Fibroblast of lung (primary cell): ENCODE data around the gene ABLIM2.

Experiments used
- EZH2 ChIP-seq: IDR thresholded peaks from 2 replicates; pipeline ENCODE4 v1.5.1; 2012; ENCODE audit warnings: low read length, control low read depth, mild to moderate bottlenecking; ENCODE audit errors: missing control alignments
- TF ChIP-seq, protein P1 (sequence below), 2 donors: IDR thresholded peaks in 1 of 2; conservative IDR thresholded peaks in 1 of 2; 1 replicate in 1 of 2; 2 replicates in 1 of 2; pipeline ENCODE4 v1.5.1; 2011 to 2012; ENCODE audit warnings: low read length in 2 of 2, control low read depth in 1 of 2, inconsistent platforms in 1 of 2, low read depth in 1 of 2, mild to moderate bottlenecking in 1 of 2

DNA sequence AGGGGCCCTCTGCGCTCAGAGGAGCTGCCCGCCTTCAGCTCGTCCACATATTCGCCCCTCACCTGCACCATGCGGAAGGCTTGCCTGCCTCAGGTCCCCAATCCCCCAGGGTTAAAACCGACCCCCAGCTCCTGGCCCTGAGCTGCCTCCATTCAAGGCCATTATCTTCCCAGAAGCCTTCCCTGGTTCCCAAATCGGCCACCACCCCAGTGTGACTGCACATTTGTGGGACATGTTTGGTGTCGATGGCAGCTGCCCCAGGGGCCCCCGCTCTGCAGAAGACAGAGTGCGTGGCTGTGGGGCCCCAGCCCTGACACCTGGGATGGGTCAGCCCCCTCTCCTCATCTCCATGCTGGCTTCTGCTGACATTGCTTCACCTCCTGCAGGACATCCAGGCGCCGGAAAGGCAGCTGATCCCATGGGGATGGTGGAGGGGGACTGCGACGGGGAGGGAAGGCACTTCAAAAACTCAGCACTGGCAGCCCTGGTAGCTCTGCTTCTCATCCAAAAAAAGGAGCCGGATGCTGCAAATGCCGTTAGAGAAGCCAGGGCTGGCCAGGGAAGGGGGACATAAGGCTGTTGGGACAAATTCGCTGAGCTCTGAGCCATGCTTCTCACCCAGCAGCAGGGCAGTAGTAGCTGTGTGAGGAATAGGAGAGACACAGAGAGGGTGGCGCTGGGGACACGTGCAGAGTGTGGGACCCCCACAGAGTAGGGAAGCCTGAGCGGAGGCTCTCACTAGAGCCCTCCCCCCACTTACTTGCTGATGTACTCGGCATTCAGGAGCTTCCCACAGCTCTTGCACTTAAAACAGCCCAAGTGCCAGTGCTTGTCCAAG is 78.5 kb downstream of the ABLIM2 start:
- TF ChIP-seq, protein P1, sequence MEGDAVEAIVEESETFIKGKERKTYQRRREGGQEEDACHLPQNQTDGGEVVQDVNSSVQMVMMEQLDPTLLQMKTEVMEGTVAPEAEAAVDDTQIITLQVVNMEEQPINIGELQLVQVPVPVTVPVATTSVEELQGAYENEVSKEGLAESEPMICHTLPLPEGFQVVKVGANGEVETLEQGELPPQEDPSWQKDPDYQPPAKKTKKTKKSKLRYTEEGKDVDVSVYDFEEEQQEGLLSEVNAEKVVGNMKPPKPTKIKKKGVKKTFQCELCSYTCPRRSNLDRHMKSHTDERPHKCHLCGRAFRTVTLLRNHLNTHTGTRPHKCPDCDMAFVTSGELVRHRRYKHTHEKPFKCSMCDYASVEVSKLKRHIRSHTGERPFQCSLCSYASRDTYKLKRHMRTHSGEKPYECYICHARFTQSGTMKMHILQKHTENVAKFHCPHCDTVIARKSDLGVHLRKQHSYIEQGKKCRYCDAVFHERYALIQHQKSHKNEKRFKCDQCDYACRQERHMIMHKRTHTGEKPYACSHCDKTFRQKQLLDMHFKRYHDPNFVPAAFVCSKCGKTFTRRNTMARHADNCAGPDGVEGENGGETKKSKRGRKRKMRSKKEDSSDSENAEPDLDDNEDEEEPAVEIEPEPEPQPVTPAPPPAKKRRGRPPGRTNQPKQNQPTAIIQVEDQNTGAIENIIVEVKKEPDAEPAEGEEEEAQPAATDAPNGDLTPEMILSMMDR (conservative IDR thresholded peaks at IDR 0.05 in 1 of 2, IDR thresholded peaks at IDR 0.05 in 1 of 2; ENCODE audit: low read depth in 1 of 2, low read length in 2 of 2): no peak
- no peak for TF ChIP-seq EZH2
